GM19035 (cell line): Measurements from ENCODE around the gene BCL11B.
"Not testable (repeated sequence)": the region's sequence is repeated elsewhere in the genome, so short reads cannot be mapped to it uniquely, and the experiment has no call there.

ENCODE experiments used
- ATAC-seq: cut with Tn5 transposase; IDR thresholded peaks from one replicate; pipeline ENCODE4 v1.9.1; 2021; ENCODE audit not compliant: unreplicated experiment

BCL11B gene

GRCh38 chr14:99242238-99242637, 29.8 kb downstream of the BCL11B start:
- ATAC-seq, result no peak

- ATAC-seq, result no peak
These were observed 30.5 kb downstream of the BCL11B start for GRCh38 chr14:99241325-99242010.

- no peak for ATAC-seq
These were observed 31.2 kb downstream of the BCL11B start for GRCh38 chr14:99240627-99241324.

- ATAC-seq, result no peak
These were observed 32.3 kb downstream of the BCL11B start for GRCh38 chr14:99239661-99240092.

- no peak for ATAC-seq
These were observed 33.8 kb downstream of the BCL11B start for GRCh38 chr14:99238216-99238615.

GRCh38 chr14:99237288-99237687, 34.7 kb downstream of the BCL11B start:
- ATAC-seq, result no peak

- ATAC-seq, result no peak
These were observed 35.4 kb downstream of the BCL11B start for GRCh38 chr14:99236386-99237138.

GRCh38 chr14:99235582-99236320, 36.2 kb downstream of the BCL11B start:
- ATAC-seq, result no peak

- no peak for ATAC-seq
These were observed 36.9 kb downstream of the BCL11B start for GRCh38 chr14:99234961-99235571.

- ATAC-seq, result no peak
These were observed 37.6 kb downstream of the BCL11B start for GRCh38 chr14:99234355-99234754.

- no peak for ATAC-seq
These were observed 38.6 kb downstream of the BCL11B start for GRCh38 chr14:99233222-99234035.

- no peak for ATAC-seq
These were observed 39.2 kb downstream of the BCL11B start for GRCh38 chr14:99232714-99233214.

GRCh38 chr14:99231850-99232713, 39.9 kb downstream of the BCL11B start:
- no peak for ATAC-seq

GRCh38 chr14:99231161-99231849, 40.7 kb downstream of the BCL11B start:
- ATAC-seq, result no peak

- no peak for ATAC-seq
These were observed 41.5 kb downstream of the BCL11B start for GRCh38 chr14:99230208-99231151.

GRCh38 chr14:99229654-99230207, 42.3 kb downstream of the BCL11B start:
- ATAC-seq, result no peak

- not testable (repeated sequence) for ATAC-seq
These were observed 43.2 kb downstream of the BCL11B start for GRCh38 chr14:99228760-99229159.
